Mucosa of rectum (tissue), 2 donors: ENCODE measurements around the gene TCERG1L.

Experiments used
- H3K27ac ChIP-seq, 2 donors: one replicate each; pipeline ENCODE4 v1.7.0; 2013; ENCODE audit warnings: inconsistent platforms in 2 of 2, low read depth in 2 of 2, low read length in 2 of 2
- H3K27me3 ChIP-seq, 2 donors: one replicate each; pipeline ENCODE4 v1.7.0; 2013; ENCODE audit warnings: low read length in 2 of 2; ENCODE audit not compliant: control insufficient read depth in 2 of 2, insufficient read depth in 2 of 2
- H3K36me3 ChIP-seq, 2 donors: one replicate each; pipeline ENCODE4 v1.7.0; 2013; ENCODE audit warnings: low read length in 2 of 2; ENCODE audit not compliant: control insufficient read depth in 2 of 2, insufficient read depth in 2 of 2
- H3K4me1 ChIP-seq, 2 donors: one replicate each; pipeline ENCODE4 v1.7.0; 2013; ENCODE audit warnings: low read length in 2 of 2, mild to moderate bottlenecking in 1 of 2; ENCODE audit not compliant: control insufficient read depth in 2 of 2, insufficient read depth in 2 of 2
- H3K4me3 ChIP-seq, 2 donors: one replicate each; pipeline ENCODE4 v1.7.0; 2013; ENCODE audit warnings: low read length in 2 of 2
- H3K9ac ChIP-seq, 2 donors: one replicate each; pipeline ENCODE4 v1.7.0; 2013; ENCODE audit warnings: low read length in 2 of 2, low read depth in 1 of 2, mild to moderate bottlenecking in 1 of 2
- H3K9me3 ChIP-seq, 2 donors: one replicate each; pipeline ENCODE4 v1.7.0; 2013; ENCODE audit warnings: low read length in 2 of 2; ENCODE audit not compliant: control insufficient read depth in 2 of 2
- donor health status: healthy.
- donor health status: Normal muscosa, but diverticular disease.

Gene TCERG1L

GRCh38 chr10:131290781-131291180, 20.7 kb downstream of the TCERG1L start:
- Histone ChIP-seq H3K27me3 (no peaks in the 10 kb centered on the region), H3K9me3 (no peaks in the 10 kb centered on the region), H3K36me3 (no peaks in the 10 kb centered on the region), H3K4me1 (no peaks in the 10 kb centered on the region), H3K27ac (no peak overlapping the region), H3K9ac (no peak overlapping the region), H3K4me3 (no peak overlapping the region)

- no peak overlapping the region for H3K27ac ChIP-seq
- H3K9ac ChIP-seq, result no peak overlapping the region
- no peaks in the 10 kb centered on the region for H3K36me3 ChIP-seq
- no peaks in the 10 kb centered on the region for H3K9me3 ChIP-seq
- no peaks in the 10 kb centered on the region for H3K4me1 ChIP-seq
- H3K4me3 ChIP-seq, result no peak overlapping the region
- H3K27me3 ChIP-seq, result no peaks in the 10 kb centered on the region
Observed at GRCh38 chr10:131288648-131289047, 22.9 kb downstream of the TCERG1L start.

- no peaks in the 10 kb centered on the region for H3K9me3 ChIP-seq
- no peak overlapping the region for H3K27ac ChIP-seq
- no peaks in the 10 kb centered on the region for H3K27me3 ChIP-seq
- H3K36me3 ChIP-seq, result no peaks in the 10 kb centered on the region
- H3K4me3 ChIP-seq, result no peak overlapping the region
- H3K4me1 ChIP-seq, result no peaks in the 10 kb centered on the region
- no peak overlapping the region for H3K9ac ChIP-seq
Observed at GRCh38 chr10:131282961-131283360, 28.6 kb downstream of the TCERG1L start.

GRCh38 chr10:131280101-131280500, 31.4 kb downstream of the TCERG1L start:
- H3K9ac ChIP-seq, result no peak overlapping the region
- no peaks in the 10 kb centered on the region for H3K9me3 ChIP-seq
- H3K4me3 ChIP-seq, result no peak overlapping the region
- H3K4me1 ChIP-seq, result no peaks in the 10 kb centered on the region
- no peaks in the 10 kb centered on the region for H3K36me3 ChIP-seq
- no peaks in the 10 kb centered on the region for H3K27me3 ChIP-seq
- H3K27ac ChIP-seq, result no peak overlapping the region

GRCh38 chr10:131279516-131279915, 32.0 kb downstream of the TCERG1L start:
- no peak overlapping the region for H3K9ac ChIP-seq
- no peaks in the 10 kb centered on the region for H3K36me3 ChIP-seq
- no peak overlapping the region for H3K4me3 ChIP-seq
- H3K27ac ChIP-seq, result no peak overlapping the region
- H3K4me1 ChIP-seq, result no peaks in the 10 kb centered on the region
- H3K9me3 ChIP-seq, result no peaks in the 10 kb centered on the region
- H3K27me3 ChIP-seq, result no peaks in the 10 kb centered on the region

GRCh38 chr10:131277969-131278368, 33.6 kb downstream of the TCERG1L start:
- Histone ChIP-seq H3K9ac (no peak overlapping the region), H3K27ac (no peak overlapping the region), H3K36me3 (no peaks in the 10 kb centered on the region), H3K4me1 (no peaks in the 10 kb centered on the region), H3K4me3 (no peak overlapping the region), H3K27me3 (no peaks in the 10 kb centered on the region), H3K9me3 (no peaks in the 10 kb centered on the region)

- Histone ChIP-seq H3K27ac (no peak overlapping the region), H3K9me3 (peaks cover 0 to 2% of the 10 kb centered on the region in 2 donors), H3K4me1 (no peaks in the 10 kb centered on the region), H3K9ac (no peak overlapping the region), H3K27me3 (no peaks in the 10 kb centered on the region), H3K4me3 (no peak overlapping the region), H3K36me3 (no peaks in the 10 kb centered on the region)
Observed at GRCh38 chr10:131277278-131277677, 34.2 kb downstream of the TCERG1L start.

- no peaks in the 10 kb centered on the region for H3K27me3 ChIP-seq
- H3K9me3 ChIP-seq, result peaks cover 0 to 2% of the 10 kb centered on the region in 2 donors
- no peak overlapping the region for H3K9ac ChIP-seq
- no peaks in the 10 kb centered on the region for H3K36me3 ChIP-seq
- no peaks in the 10 kb centered on the region for H3K4me1 ChIP-seq
- H3K4me3 ChIP-seq, result no peak overlapping the region
- no peak overlapping the region for H3K27ac ChIP-seq
Observed at GRCh38 chr10:131275691-131276090, 35.8 kb downstream of the TCERG1L start.

GRCh38 chr10:131274883-131275282, 36.6 kb downstream of the TCERG1L start:
- Histone ChIP-seq H3K27ac (no peak overlapping the region), H3K9ac (no peak overlapping the region), H3K27me3 (no peaks in the 10 kb centered on the region), H3K4me3 (no peak overlapping the region), H3K9me3 (peaks cover 0 to 2% of the 10 kb centered on the region in 2 donors), H3K36me3 (no peaks in the 10 kb centered on the region), H3K4me1 (no peaks in the 10 kb centered on the region)

- H3K9me3 ChIP-seq, result peaks cover 0 to 2% of the 10 kb centered on the region in 2 donors
Observed at GRCh38 chr10:131274133-131274880, 37.2 kb downstream of the TCERG1L start.

More at GRCh38 chr10:131274133-131274880, 37.2 kb downstream of the TCERG1L start:
- no peaks in the 10 kb centered on the region for H3K36me3 ChIP-seq
- H3K9ac ChIP-seq, result no peak overlapping the region
- no peaks in the 10 kb centered on the region for H3K4me1 ChIP-seq
- H3K27ac ChIP-seq, result no peak overlapping the region
- no peaks in the 10 kb centered on the region for H3K27me3 ChIP-seq
- no peak overlapping the region for H3K4me3 ChIP-seq
